BLaER1 (cell line): ENCODE data around the gene MAX.

Source experiments
- H3K27ac ChIP-seq: shearing (Covaris generic); formaldehyde crosslinking; 2 replicates; pipeline ENCODE4 v1.8.1; 2022
- H3K27me3 ChIP-seq: shearing (Covaris generic); formaldehyde crosslinking; 2 replicates; pipeline ENCODE4 v1.8.1; 2022
- H3K36me3 ChIP-seq: shearing (Covaris generic); formaldehyde crosslinking; 2 replicates; pipeline ENCODE4 v1.8.1; 2022
- H3K4me1 ChIP-seq: shearing (Covaris generic); formaldehyde crosslinking; 2 replicates; pipeline ENCODE4 v1.8.1; 2022
- H3K4me2 ChIP-seq: shearing (Covaris generic); formaldehyde crosslinking; 2 replicates; pipeline ENCODE4 v1.8.1; 2022
- H3K4me3 ChIP-seq: shearing (Covaris generic); formaldehyde crosslinking; 2 replicates; pipeline ENCODE4 v1.8.1; 2022
- H3K9ac ChIP-seq: shearing (Covaris generic); formaldehyde crosslinking; 2 replicates; pipeline ENCODE4 v1.8.1; 2022
- H3K9me3 ChIP-seq: shearing (Covaris generic); formaldehyde crosslinking; 2 replicates; pipeline ENCODE4 v1.8.1; 2022
- H4K20me1 ChIP-seq: shearing (Covaris generic); formaldehyde crosslinking; 2 replicates; pipeline ENCODE4 v1.8.1; 2022
- Cebpa-rat ChIP-seq: shearing (Covaris generic); IDR thresholded peaks from 2 replicates; pipeline ENCODE4 v1.8.1; 2022

Gene MAX

GRCh38 chr14:65134651-65135579 lies 32.6 kb upstream of the MAX start:
- Histone ChIP-seq H4K20me1 (no peaks in the 10 kb centered on the region), H3K36me3 (no peaks in the 10 kb centered on the region), H3K9ac (no peak overlapping the region), H3K4me3 (no peak overlapping the region), H3K9me3 (no peaks in the 10 kb centered on the region), H3K27me3 (no peaks in the 10 kb centered on the region), H3K4me1 (no peaks in the 10 kb centered on the region), H3K27ac (no peak overlapping the region), H3K4me2 (no peak overlapping the region)
- no peak for TF ChIP-seq Cebpa-rat

DNA sequence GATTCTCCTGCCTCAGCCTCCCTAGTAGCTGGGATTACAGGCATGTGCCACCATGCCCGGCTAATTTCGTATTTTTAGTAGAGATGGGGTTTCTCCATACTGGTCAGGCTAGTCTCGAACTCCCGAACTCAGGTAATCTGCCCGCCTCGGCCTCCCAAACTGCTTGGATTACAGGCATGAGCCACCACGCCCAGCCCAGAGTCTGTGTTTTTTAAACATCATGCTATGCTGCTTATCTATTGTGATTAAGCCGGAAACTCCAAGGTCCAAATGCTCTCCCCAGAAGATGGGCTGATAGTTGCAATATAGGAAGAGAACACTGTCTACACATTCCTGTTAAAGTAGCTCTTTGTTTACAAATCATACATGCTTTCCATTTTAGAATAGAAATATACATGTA lies 30.5 kb upstream of the MAX start:
- Histone ChIP-seq H3K9me3 (no peaks in the 10 kb centered on the region), H3K36me3 (no peaks in the 10 kb centered on the region), H4K20me1 (no peaks in the 10 kb centered on the region), H3K27ac (no peak overlapping the region), H3K4me2 (no peak overlapping the region), H3K4me1 (no peaks in the 10 kb centered on the region), H3K27me3 (no peaks in the 10 kb centered on the region), H3K9ac (no peak overlapping the region), H3K4me3 (no peak overlapping the region)
- no peak for TF ChIP-seq Cebpa-rat

DNA sequence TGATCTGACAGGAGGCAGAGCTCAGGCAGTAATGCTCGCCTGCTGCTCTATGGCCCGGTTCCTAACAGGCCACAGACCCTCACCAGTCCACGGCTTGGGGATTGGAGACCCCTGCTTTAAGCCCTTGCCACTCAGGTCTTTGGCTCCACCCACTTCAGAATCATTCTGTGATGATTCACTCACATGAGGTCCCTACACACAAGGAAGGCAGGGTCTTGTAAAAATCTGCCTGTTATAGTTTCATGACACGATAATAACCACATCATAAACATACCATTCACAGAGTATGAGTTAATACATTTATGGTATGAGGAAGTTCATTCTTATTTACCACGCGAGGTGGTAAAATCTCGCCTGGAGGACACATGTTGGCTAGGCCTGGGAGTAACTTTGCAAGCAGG lies 29.0 kb upstream of the MAX start:
- H3K4me1 ChIP-seq = no peaks in the 10 kb centered on the region
- no peaks in the 10 kb centered on the region for H3K27me3 ChIP-seq
- H3K9me3 ChIP-seq = no peaks in the 10 kb centered on the region
- H3K4me2 ChIP-seq = no peak overlapping the region
- no peak overlapping the region for H3K27ac ChIP-seq
- TF ChIP-seq Cebpa-rat = no peak
- no peaks in the 10 kb centered on the region for H3K36me3 ChIP-seq
- no peak overlapping the region for H3K9ac ChIP-seq
- H4K20me1 ChIP-seq = no peaks in the 10 kb centered on the region
- no peak overlapping the region for H3K4me3 ChIP-seq

- no peak overlapping the region for H3K4me3 ChIP-seq
- H3K4me2 ChIP-seq = no peak overlapping the region
- H3K27me3 ChIP-seq = no peaks in the 10 kb centered on the region
- H3K9me3 ChIP-seq = no peaks in the 10 kb centered on the region
- H3K4me1 ChIP-seq = no peaks in the 10 kb centered on the region
- H3K27ac ChIP-seq = no peak overlapping the region
- H3K9ac ChIP-seq = no peak overlapping the region
- no peaks in the 10 kb centered on the region for H4K20me1 ChIP-seq
- no peak for TF ChIP-seq Cebpa-rat
- no peaks in the 10 kb centered on the region for H3K36me3 ChIP-seq
Measured at GRCh38 chr14:65128096-65128495, 25.8 kb upstream of the MAX start.

- H3K27ac ChIP-seq = no peak overlapping the region
- H3K9me3 ChIP-seq = peaks cover 27% of the 10 kb centered on the region
- H3K4me2 ChIP-seq = peak overlapping the region; percentile 43
- H4K20me1 ChIP-seq = no peaks in the 10 kb centered on the region
- H3K36me3 ChIP-seq = no peaks in the 10 kb centered on the region
- TF ChIP-seq Cebpa-rat = no peak
- peaks cover 26% of the 10 kb centered on the region for H3K4me1 ChIP-seq
- H3K27me3 ChIP-seq = no peaks in the 10 kb centered on the region
- no peak overlapping the region for H3K4me3 ChIP-seq
- no peak overlapping the region for H3K9ac ChIP-seq
Measured at GRCh38 chr14:65117769-65118745, 15.7 kb upstream of the MAX start.

DNA sequence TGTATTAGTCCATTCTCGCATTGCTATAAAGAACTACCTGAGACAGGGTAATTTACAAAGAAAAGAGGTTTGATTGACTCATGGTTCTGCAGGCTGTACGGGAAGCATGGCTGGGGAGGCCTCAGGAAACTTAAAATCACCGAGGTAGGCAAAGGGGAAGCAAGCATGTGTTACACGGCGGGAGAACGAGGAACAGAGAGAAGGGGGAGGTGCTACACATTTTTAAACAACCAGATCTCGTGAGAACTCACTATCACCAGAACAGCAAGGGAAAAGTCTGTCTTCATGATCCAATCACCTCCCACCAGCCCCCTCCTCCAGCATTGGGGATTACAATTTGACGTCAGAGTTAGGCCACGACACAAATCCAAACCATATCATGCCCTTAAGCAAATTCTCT lies 13.3 kb upstream of the MAX start:
- no peak for TF ChIP-seq Cebpa-rat
- no peak overlapping the region for H3K4me3 ChIP-seq
- H3K27ac ChIP-seq = no peak overlapping the region
- H3K27me3 ChIP-seq = no peaks in the 10 kb centered on the region
- H4K20me1 ChIP-seq = no peaks in the 10 kb centered on the region
- H3K9ac ChIP-seq = no peak overlapping the region
- no peak overlapping the region for H3K4me2 ChIP-seq
- 0 out of 2 replicates have a peak, but pooled peaks cover 14% of the 10 kb centered on the region for H3K9me3 ChIP-seq
- peaks cover 50% of the 10 kb centered on the region for H3K4me1 ChIP-seq
- H3K36me3 ChIP-seq = no peaks in the 10 kb centered on the region

- 0 out of 2 replicates have a peak, but pooled peaks cover 10% of the 10 kb centered on the region for H3K9me3 ChIP-seq
- H3K36me3 ChIP-seq = no peaks in the 10 kb centered on the region
- H3K27me3 ChIP-seq = no peaks in the 10 kb centered on the region
- H3K4me1 ChIP-seq = peaks cover 88% of the 10 kb centered on the region
- peak overlapping the region; percentile 18; the same call in 1 of the 2 replicates for H3K4me3 ChIP-seq
- peak overlapping the region; percentile 75 for H3K27ac ChIP-seq
- no peaks in the 10 kb centered on the region for H4K20me1 ChIP-seq
- peak overlapping the region; percentile 81 for H3K4me2 ChIP-seq
- H3K9ac ChIP-seq = no peak overlapping the region; the same call in 1 of the 2 replicates
- TF ChIP-seq Cebpa-rat = no peak
Measured at GRCh38 chr14:65110525-65110924, 8.2 kb upstream of the MAX start.

- Histone ChIP-seq H4K20me1 (no peaks in the 10 kb centered on the region), H3K27ac (peak overlapping the region; percentile 75; the same call in 1 of the 2 replicates), H3K4me1 (peaks cover 98% of the 10 kb centered on the region), H3K4me3 (no peak overlapping the region), H3K27me3 (no peaks in the 10 kb centered on the region), H3K36me3 (no peaks in the 10 kb centered on the region), H3K9ac (no peak overlapping the region), H3K9me3 (no peaks in the 10 kb centered on the region), H3K4me2 (peak overlapping the region; percentile 81)
- no peak for TF ChIP-seq Cebpa-rat
Measured at GRCh38 chr14:65109357-65109756, 7.0 kb upstream of the MAX start.

DNA sequence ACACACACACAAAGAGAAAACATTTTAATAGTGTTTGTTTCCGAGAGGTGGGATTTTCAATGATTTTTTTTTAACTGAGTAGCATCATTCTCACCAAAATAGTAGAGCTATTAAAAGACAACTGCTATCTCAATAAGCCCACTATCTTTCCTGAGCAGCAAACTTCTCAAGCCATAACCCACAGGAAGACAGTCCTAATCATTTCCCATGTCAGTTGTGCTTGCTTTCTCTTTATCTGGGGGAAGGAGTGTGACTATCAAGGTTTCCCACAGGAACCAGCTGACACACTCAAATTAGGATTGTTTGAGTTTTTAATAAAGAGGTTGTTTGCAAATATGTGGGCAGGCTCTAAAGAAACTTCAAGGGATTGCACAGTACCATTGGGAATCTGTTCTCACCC lies 4.9 kb upstream of the MAX start:
- Histone ChIP-seq H3K4me3 (peak overlapping the region; percentile 17; the same call in 1 of the 2 replicates), H3K9ac (peak overlapping the region; percentile 39; the same call in 1 of the 2 replicates), H3K36me3 (no peaks in the 10 kb centered on the region), H3K9me3 (no peaks in the 10 kb centered on the region), H3K27ac (peak overlapping the region; percentile 75), H4K20me1 (no peaks in the 10 kb centered on the region), H3K4me2 (peak overlapping the region; percentile 82), H3K4me1 (peaks cover 90% of the 10 kb centered on the region), H3K27me3 (no peaks in the 10 kb centered on the region)
- no peak for TF ChIP-seq Cebpa-rat

GRCh38 chr14:65106736-65107135 lies 4.4 kb upstream of the MAX start:
- no peak for TF ChIP-seq Cebpa-rat
- Histone ChIP-seq H3K9me3 (no peaks in the 10 kb centered on the region), H3K27ac (peak overlapping the region; percentile 61)

More at GRCh38 chr14:65106736-65107135, 4.4 kb upstream of the MAX start:
- no peak overlapping the region; the same call in 1 of the 2 replicates for H3K9ac ChIP-seq
- peak overlapping the region; percentile 82 for H3K4me2 ChIP-seq
- H3K36me3 ChIP-seq = no peaks in the 10 kb centered on the region
- no peaks in the 10 kb centered on the region for H3K27me3 ChIP-seq
- H3K4me1 ChIP-seq = peaks cover 86% of the 10 kb centered on the region
- no peak overlapping the region for H3K4me3 ChIP-seq
- H4K20me1 ChIP-seq = peaks cover 4% of the 10 kb centered on the region; the same call in 1 of the 2 replicates
